SJSA1 (cell line): Measurements from ENCODE around the gene ACOT6. TPM values are rescaled to one million over a fixed set of nuclear protein-coding genes. Genes with fewer than 3 reads are reported as not detected.
"Not testable (repeated sequence)": the region's sequence is repeated elsewhere in the genome, so short reads cannot be mapped to it uniquely, and the experiment has no call there.

Source experiments
- DNase-seq, 2 experiments: peaks; one replicate each; pipeline ENCODE4 v3.0.0-alpha.2; 2015 to 2020; ENCODE audit warnings: low spot score in 2 of 2, low read depth in 1 of 2
- H3K27ac ChIP-seq: fragments of 250-450 bp; sonication (Bioruptor Pico); 2 replicates; pipeline ENCODE4 v1.5.1; 2020; ENCODE audit warnings: mild to moderate bottlenecking, moderate library complexity
- H3K27me3 ChIP-seq: fragments of 250-450 bp; sonication (Bioruptor Pico); replicated peaks from 2 replicates; pipeline ENCODE4 v1.5.1; 2020; ENCODE audit warnings: mild to moderate bottlenecking, moderate library complexity
- H3K36me3 ChIP-seq: fragments of 250-450 bp; sonication (Bioruptor Pico); 2 replicates; pipeline ENCODE4 v1.5.1; 2020; ENCODE audit warnings: mild to moderate bottlenecking
- H3K4me1 ChIP-seq: fragments of 250-450 bp; sonication (Bioruptor Pico); replicated peaks from 2 replicates; pipeline ENCODE4 v1.6.1; 2021; ENCODE audit warnings: mild to moderate bottlenecking
- H3K4me3 ChIP-seq: fragments of 250-450 bp; sonication (Bioruptor Pico); 2 replicates; pipeline ENCODE4 v1.5.1; 2020; ENCODE audit warnings: mild to moderate bottlenecking
- H3K9me3 ChIP-seq: fragments of 250-450 bp; sonication (Bioruptor Pico); replicated peaks from 2 replicates; pipeline ENCODE4 v1.5.1; 2020; ENCODE audit warnings: mild to moderate bottlenecking
- total RNA-seq: library from RNA; depleted of rRNA; stranded (reverse); fragments of >200 nt; shearing (Covaris generic); gene quantifications from 2 replicates; pipeline ENCODE4 v1.2.3, GENCODE V29; 2014

Gene ACOT6
- total RNA-seq, 1 experiment from 2014 or later: not detected

DNA sequence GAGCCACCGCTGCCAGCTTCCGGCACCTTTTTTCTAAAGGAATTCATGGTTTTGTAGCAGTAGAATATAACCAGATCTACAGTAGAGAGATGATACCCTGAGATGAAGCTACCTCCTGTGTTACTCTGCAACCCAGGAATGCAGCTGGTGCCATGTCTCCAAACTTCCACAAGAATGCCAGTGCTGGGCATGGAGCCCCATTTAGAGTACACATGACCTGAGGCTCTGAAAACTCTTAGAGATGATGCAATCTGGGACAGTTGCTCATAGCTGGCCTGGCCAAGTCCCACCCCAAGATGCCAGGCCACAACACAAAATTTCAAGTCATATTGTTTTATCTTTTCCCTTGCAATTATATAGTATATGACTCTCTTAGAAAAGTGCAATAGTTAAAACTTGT lies 35.1 kb upstream of the ACOT6 start:
- not testable (repeated sequence) for H3K9me3 ChIP-seq, H3K4me3 ChIP-seq, H3K36me3 ChIP-seq, DNase-seq, H3K4me1 ChIP-seq, H3K27me3 ChIP-seq, H3K27ac ChIP-seq

DNA sequence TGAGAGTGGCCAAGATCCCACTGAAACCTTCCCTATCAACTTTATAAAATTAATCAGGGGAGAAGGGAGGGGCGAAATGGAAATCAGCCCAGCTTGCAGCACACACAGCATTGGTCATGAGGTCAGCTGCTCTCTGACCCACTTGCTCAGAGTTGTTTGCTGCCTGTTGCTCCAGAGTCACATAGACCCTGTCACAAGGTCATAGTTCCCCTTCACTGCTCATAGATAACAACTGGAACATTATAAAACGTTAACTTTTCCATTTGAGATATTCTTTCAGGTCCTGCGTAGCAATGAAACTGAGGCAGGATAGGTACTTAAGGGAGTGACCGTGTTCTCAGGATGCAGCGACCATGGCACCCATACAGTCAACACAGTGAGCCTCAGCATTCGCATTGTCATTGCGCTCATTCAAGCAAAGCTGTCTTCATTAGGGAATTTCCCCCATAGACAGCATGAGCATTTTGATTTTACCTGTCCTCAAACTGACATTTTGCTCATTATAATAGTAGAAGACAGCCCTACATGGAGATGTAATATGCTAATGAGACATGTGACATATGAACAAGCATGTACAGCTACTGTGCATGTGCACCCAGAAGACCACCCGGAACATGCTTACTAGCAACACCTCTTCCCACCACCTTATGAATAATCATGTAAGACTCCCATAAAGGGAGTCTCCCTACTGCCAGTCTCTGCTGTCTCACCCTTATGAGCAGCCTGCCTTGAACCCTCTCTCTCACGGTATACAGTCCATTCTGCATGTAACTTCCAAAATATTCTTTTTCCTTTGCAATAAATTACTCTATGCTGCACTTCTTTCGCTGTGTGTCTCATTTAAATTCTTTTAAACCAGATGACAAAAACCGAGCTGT lies 30.0 kb upstream of the ACOT6 start:
- not testable (repeated sequence) for DNase-seq, H3K4me3 ChIP-seq, H3K4me1 ChIP-seq, H3K36me3 ChIP-seq, H3K27ac ChIP-seq, H3K27me3 ChIP-seq, H3K9me3 ChIP-seq

DNA sequence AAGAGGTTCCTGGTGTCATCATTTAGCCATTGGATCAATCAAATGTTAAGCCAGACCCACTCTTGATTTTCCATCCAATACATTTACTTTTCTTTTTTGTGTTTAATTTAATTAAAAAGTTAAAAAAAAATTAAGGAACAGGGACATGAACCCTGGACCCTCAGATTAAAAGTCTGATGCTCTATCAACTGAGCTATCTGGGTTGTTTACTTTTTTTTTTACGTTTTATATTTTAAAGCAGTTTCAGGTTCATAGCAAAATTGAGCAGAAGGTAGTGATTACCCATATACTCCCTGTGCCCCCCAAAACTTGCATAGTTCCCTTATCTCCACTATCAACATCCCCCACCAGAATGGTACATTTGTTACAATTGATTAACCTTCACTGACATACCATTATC lies 23.6 kb upstream of the ACOT6 start:
- Histone ChIP-seq H3K27me3 (no peaks in the 10 kb centered on the region), H3K27ac (no peak overlapping the region), H3K36me3 (no peaks in the 10 kb centered on the region), H3K4me3 (no peak overlapping the region), H3K9me3 (no peaks in the 10 kb centered on the region), H3K4me1 (peaks cover 5% of the 10 kb centered on the region)
- no peak for DNase-seq

DNA sequence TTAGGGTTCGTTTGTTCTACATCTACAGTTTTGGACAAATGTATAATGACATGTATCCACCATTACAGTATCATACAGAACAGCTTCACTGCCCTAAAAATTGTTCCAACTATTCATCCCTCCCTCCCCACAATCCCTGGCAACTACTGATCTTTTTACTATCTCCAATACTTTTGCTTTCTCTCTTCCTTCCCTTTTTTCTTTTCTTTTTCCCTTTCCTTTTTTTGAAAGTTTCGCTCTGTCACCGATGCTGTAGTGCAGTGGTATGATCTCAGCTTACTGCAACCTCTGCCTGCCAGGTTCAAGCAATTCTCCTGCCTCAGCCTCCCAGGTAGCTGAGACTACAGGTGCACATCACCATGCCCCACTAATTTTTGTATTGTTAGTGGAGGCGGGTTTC lies 23.2 kb upstream of the ACOT6 start:
- Histone ChIP-seq H3K27me3 (no peaks in the 10 kb centered on the region), H3K9me3 (no peaks in the 10 kb centered on the region), H3K4me1 (peaks cover 5% of the 10 kb centered on the region), H3K27ac (no peak overlapping the region), H3K4me3 (no peak overlapping the region), H3K36me3 (no peaks in the 10 kb centered on the region)
- no peak for DNase-seq

DNA sequence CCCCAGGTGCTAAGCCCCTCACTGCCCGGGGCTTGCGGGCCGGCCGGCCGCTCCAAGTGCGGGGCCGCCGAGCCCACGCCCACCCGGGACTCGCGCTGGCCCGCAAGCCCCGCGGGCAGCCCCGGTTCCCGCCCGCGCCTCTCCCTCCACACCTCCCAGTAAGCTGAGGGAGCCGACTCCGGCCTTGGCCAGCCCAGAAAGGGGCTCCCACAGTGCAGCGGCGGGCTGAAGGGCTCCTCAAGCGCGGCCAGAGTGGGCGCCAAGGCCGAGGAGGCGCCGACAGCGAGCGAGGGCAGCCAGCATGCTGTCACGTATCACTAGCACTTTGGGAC lies 21.7 kb upstream of the ACOT6 start:
- H3K9me3 ChIP-seq, H3K27me3 ChIP-seq, H3K36me3 ChIP-seq, H3K27ac ChIP-seq, DNase-seq, H3K4me1 ChIP-seq, H3K4me3 ChIP-seq: not testable (repeated sequence)

DNA sequence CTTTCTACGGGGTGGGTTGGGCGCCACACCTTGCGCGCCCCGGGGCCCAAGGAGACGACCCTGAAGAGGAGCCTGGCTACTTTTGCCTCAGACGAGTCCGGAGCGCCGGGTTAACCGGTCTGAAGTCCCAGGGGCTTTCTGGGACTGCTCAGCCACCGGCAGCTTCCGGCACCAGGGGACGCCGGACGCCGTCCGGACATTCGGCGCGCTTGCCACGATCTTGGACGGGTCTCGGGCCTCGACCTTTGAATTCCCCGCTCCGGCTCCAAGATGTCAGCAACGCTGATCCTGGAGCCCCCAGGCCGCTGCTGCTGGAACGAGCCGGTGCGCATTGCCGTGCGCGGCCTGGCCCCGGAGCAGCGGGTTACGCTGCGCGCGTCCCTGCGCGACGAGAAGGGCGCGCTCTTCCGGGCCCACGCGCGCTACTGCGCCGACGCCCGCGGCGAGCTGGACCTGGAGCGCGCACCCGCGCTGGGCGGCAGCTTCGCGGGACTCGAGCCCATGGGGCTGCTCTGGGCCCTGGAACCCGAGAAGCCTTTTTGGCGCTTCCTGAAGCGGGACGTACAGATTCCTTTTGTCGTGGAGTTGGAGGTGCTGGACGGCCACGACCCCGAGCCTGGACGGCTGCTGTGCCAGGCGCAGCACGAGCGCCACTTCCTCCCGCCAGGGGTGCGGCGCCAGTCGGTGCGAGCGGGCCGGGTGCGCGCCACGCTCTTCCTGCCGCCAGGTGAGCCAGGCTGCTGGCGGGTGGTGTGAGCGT lies 20.4 kb upstream of the ACOT6 start, which contains the start of gene ACOT4:
Gene ACOT4, plus strand, starts transcription at position 184 of the 760 bp plus-strand sequence. Its CDS starts 87 bp downstream, at position 271.
- peaks cover 5% of the 10 kb centered on the region for H3K4me1 ChIP-seq
- no peak within 1 kb of the TSS for H3K27ac ChIP-seq
- no peaks in the 10 kb centered on the region for H3K27me3 ChIP-seq
- peak in 1 of 2 experiments; percentile 48 for DNase-seq
- H3K36me3 ChIP-seq: no peaks in the 10 kb centered on the region
- no peaks in the 10 kb centered on the region for H3K9me3 ChIP-seq
- peak within 1 kb of the TSS; percentile 49 for H3K4me3 ChIP-seq

DNA sequence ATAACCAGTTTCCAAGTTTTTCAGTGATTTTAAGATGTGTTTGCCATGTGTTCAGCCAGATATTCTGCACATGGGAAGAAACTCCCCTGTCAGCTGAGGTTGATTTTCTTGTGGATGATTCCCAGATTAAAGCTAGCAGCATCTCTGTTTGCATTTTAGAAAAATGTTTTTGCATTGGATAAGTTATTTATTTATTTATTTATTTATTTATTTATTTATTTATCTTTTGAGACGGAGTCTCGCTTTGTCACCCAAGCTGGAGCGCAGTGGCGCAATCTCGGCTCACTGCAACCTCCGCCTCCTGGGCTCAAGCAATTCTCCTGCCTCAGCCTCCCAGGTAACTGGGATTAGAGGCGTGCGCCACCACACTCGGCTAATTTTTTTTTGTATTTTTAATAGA lies 17.8 kb upstream of the ACOT6 start:
- Histone ChIP-seq H3K36me3 (no peaks in the 10 kb centered on the region), H3K27ac (no peak overlapping the region), H3K4me3 (no peak overlapping the region), H3K4me1 (peaks cover 5% of the 10 kb centered on the region), H3K27me3 (no peaks in the 10 kb centered on the region), H3K9me3 (no peaks in the 10 kb centered on the region)
- no peak for DNase-seq

DNA sequence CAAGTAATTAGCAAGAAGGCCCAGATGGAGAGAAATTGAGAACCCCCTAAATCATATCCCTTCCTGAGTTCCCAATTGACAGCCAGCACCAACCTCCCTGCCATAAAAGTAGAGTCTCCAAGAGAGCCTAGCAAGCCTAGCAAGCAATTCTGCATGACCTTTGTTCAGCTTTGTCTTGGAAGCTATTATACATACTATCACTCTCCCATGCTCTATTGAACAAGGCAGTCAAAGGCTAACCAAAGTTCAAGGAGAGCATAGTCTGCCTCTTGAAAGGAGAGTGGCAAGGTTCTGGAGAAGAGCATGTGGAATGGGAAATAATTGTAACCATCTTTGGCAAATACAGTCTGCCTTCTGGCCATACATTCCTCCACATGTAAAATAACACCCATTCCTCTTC lies 12.8 kb upstream of the ACOT6 start:
- H3K4me1 ChIP-seq: no peaks in the 10 kb centered on the region
- H3K9me3 ChIP-seq: no peaks in the 10 kb centered on the region
- no peak for DNase-seq
- no peak overlapping the region for H3K4me3 ChIP-seq
- no peaks in the 10 kb centered on the region for H3K27me3 ChIP-seq
- H3K36me3 ChIP-seq: no peaks in the 10 kb centered on the region
- no peak overlapping the region for H3K27ac ChIP-seq

DNA sequence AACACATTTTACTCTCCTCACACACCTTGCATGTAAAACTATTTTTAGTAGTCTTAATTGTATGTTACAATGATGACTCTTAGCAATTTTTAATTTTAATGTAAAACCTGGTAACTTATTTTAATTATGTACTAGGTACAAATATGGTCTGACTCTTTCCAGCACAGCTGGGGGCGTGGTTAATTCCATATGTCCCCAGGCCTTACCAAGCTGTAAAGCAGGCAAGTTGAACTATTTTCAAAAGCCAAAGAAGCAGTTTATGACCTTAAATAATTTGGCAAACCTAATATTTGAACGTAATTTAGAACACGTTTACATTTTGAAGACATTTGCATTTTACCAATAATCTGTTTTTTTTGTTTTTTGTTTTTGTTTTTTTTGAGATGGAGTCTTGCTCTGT lies 9.3 kb upstream of the ACOT6 start:
- H3K36me3 ChIP-seq: no peaks in the 10 kb centered on the region
- no peak for DNase-seq
- no peaks in the 10 kb centered on the region for H3K4me1 ChIP-seq
- no peak overlapping the region for H3K27ac ChIP-seq
- no peak overlapping the region for H3K4me3 ChIP-seq
- no peaks in the 10 kb centered on the region for H3K27me3 ChIP-seq
- no peaks in the 10 kb centered on the region for H3K9me3 ChIP-seq

DNA sequence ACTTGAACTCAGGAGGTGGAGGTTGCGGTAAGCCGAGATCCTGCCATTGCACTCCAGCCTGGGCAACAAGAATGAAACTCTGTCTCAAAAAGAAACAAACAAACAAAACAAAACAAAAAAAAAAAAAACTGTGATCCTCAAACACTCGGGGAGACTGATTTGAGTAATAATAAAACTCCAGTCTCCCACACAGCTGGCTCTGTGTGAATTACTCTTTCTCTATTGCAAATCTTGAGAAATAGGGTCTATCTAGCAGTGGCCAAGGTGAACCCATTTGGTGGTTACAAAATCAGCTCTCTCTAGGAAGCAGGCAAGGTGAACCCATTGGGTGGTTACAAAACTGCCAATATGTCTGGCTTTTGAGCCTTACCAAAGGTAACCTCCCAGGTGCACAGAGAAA lies 6.0 kb upstream of the ACOT6 start:
- no peak for DNase-seq
- no peak overlapping the region for H3K4me3 ChIP-seq
- no peaks in the 10 kb centered on the region for H3K9me3 ChIP-seq
- H3K27ac ChIP-seq: no peak overlapping the region
- H3K4me1 ChIP-seq: no peaks in the 10 kb centered on the region
- H3K36me3 ChIP-seq: no peaks in the 10 kb centered on the region
- no peaks in the 10 kb centered on the region for H3K27me3 ChIP-seq

DNA sequence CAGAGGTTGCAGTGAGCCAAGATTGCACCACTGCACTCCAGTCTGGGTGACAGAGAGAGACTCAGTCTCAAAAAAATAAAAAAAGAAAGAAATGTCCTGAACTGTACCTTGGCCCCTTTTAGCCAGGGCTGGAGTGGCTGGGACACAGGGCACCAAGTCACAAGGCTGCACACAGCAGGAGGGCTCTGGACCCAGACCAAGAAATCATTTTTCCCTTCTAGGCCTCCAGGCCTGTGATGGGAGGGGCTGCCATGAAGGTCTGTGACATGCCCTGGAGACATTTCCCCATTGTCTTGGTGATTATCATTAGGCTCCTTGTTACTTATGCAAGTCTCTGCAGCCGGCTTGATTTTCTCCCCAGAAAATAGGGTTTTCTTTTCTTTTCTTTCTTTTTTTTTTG lies 5.1 kb upstream of the ACOT6 start:
- H3K4me1 ChIP-seq: peaks cover 4% of the 10 kb centered on the region
- H3K36me3 ChIP-seq: no peaks in the 10 kb centered on the region
- no peak overlapping the region for H3K4me3 ChIP-seq
- no peak overlapping the region for H3K27ac ChIP-seq
- DNase-seq: no peak
- no peaks in the 10 kb centered on the region for H3K27me3 ChIP-seq
- no peaks in the 10 kb centered on the region for H3K9me3 ChIP-seq

DNA sequence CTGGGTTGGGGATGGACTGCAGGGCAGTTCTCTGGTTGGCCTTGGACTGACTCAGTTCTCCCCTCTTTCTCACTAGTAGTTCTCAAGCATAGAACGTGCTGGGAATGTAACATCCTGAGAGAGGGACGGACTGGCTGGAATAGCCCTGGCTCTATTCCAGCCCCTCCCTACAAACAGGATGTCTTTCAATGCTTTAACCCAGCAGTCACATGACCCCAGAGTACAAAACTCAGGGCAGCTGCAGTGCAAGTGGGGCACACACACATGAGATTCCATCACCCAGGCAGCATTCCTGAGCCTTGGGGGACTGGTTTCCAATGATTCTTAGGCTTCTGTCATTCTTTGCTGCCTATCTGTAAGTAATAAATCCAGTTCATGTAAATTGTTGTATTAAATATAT lies 1.6 kb upstream of the ACOT6 start:
- H3K36me3 ChIP-seq: no peaks in the 10 kb centered on the region; the same call in 1 of the 2 replicates
- no peaks in the 10 kb centered on the region for H3K27me3 ChIP-seq
- peaks cover 7% of the 10 kb centered on the region for H3K4me1 ChIP-seq
- H3K4me3 ChIP-seq: no peak overlapping the region
- no peak overlapping the region for H3K27ac ChIP-seq
- H3K9me3 ChIP-seq: no peaks in the 10 kb centered on the region
- no peak for DNase-seq

DNA sequence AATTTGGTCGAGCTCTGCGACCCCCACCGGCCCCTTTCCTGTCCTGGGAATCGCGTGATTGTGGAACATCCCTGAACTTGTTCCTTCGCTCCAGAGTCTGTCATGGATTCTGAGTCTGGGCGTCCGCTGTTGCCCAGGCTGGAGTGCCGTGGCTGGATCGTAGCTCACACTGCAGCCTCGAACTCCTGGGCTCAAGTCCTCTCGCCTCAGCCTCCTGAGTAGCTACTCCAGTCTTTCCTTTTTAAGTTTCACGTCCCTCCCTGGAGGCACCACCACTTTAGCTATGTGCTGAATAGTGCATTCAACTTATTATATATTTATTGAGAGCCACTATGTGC lies 698 bp downstream of the ACOT6 start:
- Histone ChIP-seq H3K27me3 (no peaks in the 10 kb centered on the region), H3K27ac (no peak overlapping the region), H3K4me1 (peaks cover 7% of the 10 kb centered on the region), H3K4me3 (peak overlapping the region; percentile 67), H3K9me3 (no peaks in the 10 kb centered on the region), H3K36me3 (no peaks in the 10 kb centered on the region; the same call in 1 of the 2 replicates)
- DNase-seq: no peak

DNA sequence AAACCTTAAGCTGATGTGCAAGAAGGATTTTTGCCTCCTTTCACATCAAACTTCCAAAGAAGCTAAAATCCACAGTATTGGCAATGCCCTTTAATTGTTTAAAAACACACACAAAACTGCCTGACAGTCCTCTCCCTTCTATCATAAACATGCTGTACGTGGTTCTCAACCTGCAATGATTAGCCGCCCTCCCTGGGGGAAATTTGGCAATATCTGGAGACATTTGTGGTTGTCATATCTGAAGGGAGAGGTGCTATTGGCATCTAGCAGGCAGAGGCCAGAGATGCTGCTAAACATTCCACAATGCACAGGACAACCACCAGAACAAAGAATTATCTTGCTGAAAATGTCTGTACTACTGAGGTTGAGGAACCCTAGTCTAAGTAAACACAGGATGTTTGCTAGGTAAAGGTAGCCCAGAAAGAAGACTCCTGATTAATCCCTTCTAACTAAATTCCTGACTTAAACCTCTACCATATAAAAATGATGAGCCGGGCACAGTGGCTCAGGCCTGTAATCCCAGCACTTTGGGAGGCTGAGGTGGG lies 1.2 kb downstream of the ACOT6 start:
- no peaks in the 10 kb centered on the region; the same call in 1 of the 2 replicates for H3K36me3 ChIP-seq
- no peak overlapping the region for H3K27ac ChIP-seq
- no peaks in the 10 kb centered on the region for H3K27me3 ChIP-seq
- H3K4me1 ChIP-seq: peaks cover 7% of the 10 kb centered on the region
- H3K9me3 ChIP-seq: no peaks in the 10 kb centered on the region
- DNase-seq: no peak
- H3K4me3 ChIP-seq: no peak overlapping the region
